ENCODE measurements around the gene NOP16.

Gene NOP16

DNA sequence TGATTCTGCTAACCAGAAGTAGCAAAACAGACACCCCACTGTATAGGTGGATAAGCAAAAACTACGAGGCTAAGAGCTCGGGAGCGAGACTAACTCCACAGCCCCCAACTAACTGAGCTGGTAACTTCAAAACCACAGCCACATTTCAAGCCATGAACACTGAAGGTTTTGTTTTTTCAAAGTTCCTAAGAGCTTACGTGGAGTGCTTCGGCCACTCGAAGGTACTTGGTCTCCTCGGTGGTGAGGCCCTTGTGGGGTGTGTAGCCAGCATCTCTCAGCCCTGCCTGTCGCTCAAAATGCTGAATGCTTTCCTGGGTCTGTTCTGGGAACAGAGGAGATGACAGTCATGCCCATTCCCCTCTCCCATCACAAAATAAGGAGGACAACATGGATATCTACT is 38.0 kb downstream of the NOP16 start:
- H3K36me3 Mint-ChIP-seq (ENCODE audit: low read depth) = peaks cover 77% of the 10 kb centered on the region
- TF ChIP-seq, protein P1, sequence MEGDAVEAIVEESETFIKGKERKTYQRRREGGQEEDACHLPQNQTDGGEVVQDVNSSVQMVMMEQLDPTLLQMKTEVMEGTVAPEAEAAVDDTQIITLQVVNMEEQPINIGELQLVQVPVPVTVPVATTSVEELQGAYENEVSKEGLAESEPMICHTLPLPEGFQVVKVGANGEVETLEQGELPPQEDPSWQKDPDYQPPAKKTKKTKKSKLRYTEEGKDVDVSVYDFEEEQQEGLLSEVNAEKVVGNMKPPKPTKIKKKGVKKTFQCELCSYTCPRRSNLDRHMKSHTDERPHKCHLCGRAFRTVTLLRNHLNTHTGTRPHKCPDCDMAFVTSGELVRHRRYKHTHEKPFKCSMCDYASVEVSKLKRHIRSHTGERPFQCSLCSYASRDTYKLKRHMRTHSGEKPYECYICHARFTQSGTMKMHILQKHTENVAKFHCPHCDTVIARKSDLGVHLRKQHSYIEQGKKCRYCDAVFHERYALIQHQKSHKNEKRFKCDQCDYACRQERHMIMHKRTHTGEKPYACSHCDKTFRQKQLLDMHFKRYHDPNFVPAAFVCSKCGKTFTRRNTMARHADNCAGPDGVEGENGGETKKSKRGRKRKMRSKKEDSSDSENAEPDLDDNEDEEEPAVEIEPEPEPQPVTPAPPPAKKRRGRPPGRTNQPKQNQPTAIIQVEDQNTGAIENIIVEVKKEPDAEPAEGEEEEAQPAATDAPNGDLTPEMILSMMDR (IDR thresholded peaks at IDR 0.05) = no peak
- H3K27ac Mint-ChIP-seq = peak overlapping the region; percentile 47
- peaks cover 3% of the 10 kb centered on the region for H3K27me3 Mint-ChIP-seq (ENCODE audit: low read depth, poor library complexity)
- H3K9me3 Mint-ChIP-seq = no peaks in the 10 kb centered on the region
- no peaks in the 10 kb centered on the region for H3K4me1 Mint-ChIP-seq
- no peak overlapping the region for H3K4me3 Mint-ChIP-seq
- DNase-seq = no peak

DNA sequence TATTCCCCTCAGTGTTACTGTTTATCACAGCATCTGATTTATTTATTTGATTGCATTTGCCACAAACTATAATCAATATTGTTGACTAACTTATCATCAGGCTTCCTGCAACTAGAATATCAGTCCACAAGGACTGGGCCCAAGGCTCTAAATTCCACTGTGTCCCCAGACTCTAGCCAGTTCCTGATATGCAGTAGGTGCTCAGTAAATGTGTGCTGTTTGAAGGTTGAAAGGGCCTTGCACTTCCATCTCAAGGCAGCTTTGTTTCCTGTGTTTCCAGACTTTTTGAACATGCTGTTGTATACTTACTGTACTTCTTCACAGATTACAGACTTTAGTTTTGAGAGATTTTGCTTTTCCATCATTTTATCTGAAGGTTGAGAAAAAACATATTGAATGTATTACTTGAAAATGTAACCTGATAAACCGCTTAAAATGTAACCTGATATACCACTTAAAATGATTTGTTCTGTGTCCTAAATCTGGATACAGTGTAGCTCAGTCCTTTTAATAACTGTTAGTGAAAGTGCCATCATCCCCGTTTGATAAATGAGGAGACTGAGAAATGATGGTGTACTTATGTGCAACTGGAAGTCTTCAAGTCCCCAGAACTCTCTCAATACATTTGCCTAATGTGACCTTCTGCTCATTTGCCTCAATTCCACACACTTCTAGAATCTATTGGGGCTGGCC is 45.5 kb downstream of the NOP16 start:
- no peak overlapping the region for H3K4me3 Mint-ChIP-seq
- peaks cover 72% of the 10 kb centered on the region for H3K36me3 Mint-ChIP-seq (ENCODE audit: low read depth)
- no peaks in the 10 kb centered on the region for H3K27me3 Mint-ChIP-seq (ENCODE audit: low read depth, poor library complexity)
- TF ChIP-seq, protein P1 (IDR thresholded peaks at IDR 0.05) = no peak
- no peak for DNase-seq
- no peaks in the 10 kb centered on the region for H3K4me1 Mint-ChIP-seq
- no peak overlapping the region for H3K27ac Mint-ChIP-seq
- no peaks in the 10 kb centered on the region for H3K9me3 Mint-ChIP-seq

DNA sequence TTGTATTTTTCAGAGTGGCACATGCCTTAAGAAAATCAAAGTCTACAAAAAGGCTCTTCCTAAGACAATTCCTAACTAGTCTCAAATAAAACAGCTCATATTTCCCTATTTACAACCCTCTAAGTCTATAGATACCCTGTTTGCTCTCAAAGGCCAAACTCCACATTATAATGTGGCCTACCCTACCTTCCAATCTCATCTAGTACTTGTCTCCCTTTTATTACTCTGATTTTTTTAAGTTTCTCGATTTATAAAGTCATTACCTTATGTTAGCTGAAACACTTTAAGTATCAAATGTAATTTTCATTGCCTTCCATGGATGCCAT is 46.3 kb downstream of the NOP16 start:
- no peaks in the 10 kb centered on the region for H3K9me3 Mint-ChIP-seq
- peak overlapping the region; percentile 10 for H3K27ac Mint-ChIP-seq
- peaks cover 69% of the 10 kb centered on the region for H3K36me3 Mint-ChIP-seq (ENCODE audit: low read depth)
- TF ChIP-seq, protein P1 (IDR thresholded peaks at IDR 0.05) = no peak
- DNase-seq = no peak
- no peaks in the 10 kb centered on the region for H3K4me1 Mint-ChIP-seq
- H3K27me3 Mint-ChIP-seq (ENCODE audit: low read depth, poor library complexity) = no peaks in the 10 kb centered on the region
- H3K4me3 Mint-ChIP-seq = no peak overlapping the region

DNA sequence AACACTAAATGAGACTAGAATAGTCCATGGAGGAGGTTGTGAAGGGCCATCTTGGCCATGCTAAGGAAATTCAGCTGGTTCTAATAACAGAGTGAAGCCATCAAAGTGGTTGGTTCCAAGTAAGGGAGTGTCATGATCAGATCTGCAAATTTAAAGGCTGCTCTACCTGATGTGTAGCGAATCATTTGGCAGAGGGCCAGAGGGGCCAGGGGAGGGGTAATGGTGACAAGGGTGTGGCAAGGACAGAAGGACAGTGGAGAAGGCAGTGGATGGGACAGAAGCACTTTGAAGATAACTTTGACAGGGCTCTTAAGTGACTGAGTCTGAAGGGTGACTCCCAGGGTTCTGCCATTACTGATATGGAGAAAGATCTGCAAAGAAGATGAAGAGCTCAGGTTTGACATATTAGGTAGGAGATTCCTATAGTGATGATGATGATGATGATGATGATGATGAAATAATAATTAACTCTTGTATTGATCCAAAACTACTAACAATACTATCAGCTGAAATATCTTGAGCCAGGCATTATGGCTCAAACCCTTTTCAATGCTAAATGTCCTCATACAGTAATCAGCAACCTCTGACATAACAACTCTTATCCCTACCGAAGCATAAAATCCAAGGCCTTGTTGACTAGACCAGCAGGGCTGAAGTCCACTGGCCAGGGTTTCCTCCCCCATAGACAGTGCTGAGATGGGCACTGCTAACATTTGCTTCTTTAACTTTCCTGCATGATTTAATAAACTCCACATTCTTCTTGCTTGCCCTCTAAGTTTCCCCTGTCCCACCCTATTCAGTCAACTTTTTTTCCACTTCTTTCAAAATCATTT is 46.9 kb downstream of the NOP16 start:
- Mint-ChIP-seq H3K4me3 (no peak overlapping the region), H3K36me3 (ENCODE audit: low read depth) (peaks cover 72% of the 10 kb centered on the region), H3K27ac (peak overlapping the region; percentile 10), H3K4me1 (no peaks in the 10 kb centered on the region), H3K27me3 (ENCODE audit: low read depth, poor library complexity) (no peaks in the 10 kb centered on the region), H3K9me3 (no peaks in the 10 kb centered on the region)
- TF ChIP-seq, protein P1 (IDR thresholded peaks at IDR 0.05) = no peak
- DNase-seq = no peak

DNA sequence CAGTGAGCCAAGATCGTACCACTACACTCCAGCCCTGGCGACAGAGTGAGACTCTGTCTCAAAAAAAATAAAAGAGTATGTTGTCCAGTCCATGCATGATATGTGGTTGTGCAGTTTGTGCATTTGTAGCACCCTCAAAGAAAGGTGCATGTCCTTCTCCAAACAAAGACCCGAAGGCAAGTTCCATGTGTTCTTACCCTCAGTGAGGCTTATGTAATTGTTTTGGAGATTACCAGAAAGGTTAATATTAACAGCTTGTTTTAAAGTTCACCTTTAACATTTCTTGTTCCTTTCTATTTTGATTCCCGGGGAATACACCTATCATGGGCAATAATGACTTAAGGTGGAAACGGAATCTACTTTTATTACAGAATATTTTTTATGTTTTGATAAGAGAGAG is 49.1 kb downstream of the NOP16 start:
- Mint-ChIP-seq H3K9me3 (peaks cover 3% of the 10 kb centered on the region), H3K4me3 (no peak overlapping the region), H3K4me1 (no peaks in the 10 kb centered on the region), H3K27ac (no peak overlapping the region), H3K27me3 (ENCODE audit: low read depth, poor library complexity) (no peaks in the 10 kb centered on the region), H3K36me3 (ENCODE audit: low read depth) (peaks cover 72% of the 10 kb centered on the region)
- DNase-seq = no peak
- TF ChIP-seq, protein P1 (IDR thresholded peaks at IDR 0.05) = no peak
